Stimulated activated CD4-positive, alpha-beta T cell treated with anti-CD3 and anti-CD28 coated beads, Interleukin-1b, Interleukin-23, amount 100 ng/mL, for 1 hour (primary cell): ENCODE data around the gene TMOD1.

Source experiments
- DNase-seq, 2 donors: peaks; one replicate each; pipeline ENCODE4 v3.0.0-alpha.2; 2020; ENCODE audit warnings: low read depth in 2 of 2

Gene TMOD1

GRCh38 chr9:97547098-97547829 is 45.8 kb downstream of the TMOD1 start:
- DNase-seq: no peak

- DNase-seq: no peak
Measured at GRCh38 chr9:97548379-97548778, 46.9 kb downstream of the TMOD1 start.

GRCh38 chr9:97548819-97549540 is 47.5 kb downstream of the TMOD1 start:
- DNase-seq: no peak

GRCh38 chr9:97550386-97550785 is 48.9 kb downstream of the TMOD1 start:
- no peak for DNase-seq

- no peak for DNase-seq
Measured at GRCh38 chr9:97551308-97551707, 49.8 kb downstream of the TMOD1 start.

GRCh38 chr9:97553141-97553540 is 51.7 kb downstream of the TMOD1 start:
- no peak for DNase-seq

GRCh38 chr9:97553841-97554240 is 52.4 kb downstream of the TMOD1 start:
- DNase-seq: no peak

- no peak for DNase-seq
Measured at GRCh38 chr9:97554566-97555075, 53.2 kb downstream of the TMOD1 start.

GRCh38 chr9:97555164-97555563 is 53.7 kb downstream of the TMOD1 start:
- DNase-seq: no peak

- DNase-seq: no peak
Measured at GRCh38 chr9:97556036-97556720, 54.7 kb downstream of the TMOD1 start.

- DNase-seq: no peak
Measured at GRCh38 chr9:97556721-97557605, 55.5 kb downstream of the TMOD1 start.

GRCh38 chr9:97557606-97558095 is 56.2 kb downstream of the TMOD1 start:
- DNase-seq: no peak

GRCh38 chr9:97558701-97559101 is 57.2 kb downstream of the TMOD1 start:
- DNase-seq: no peak

- DNase-seq: no peak
Measured at GRCh38 chr9:97559111-97559514, 57.6 kb downstream of the TMOD1 start.

GRCh38 chr9:97560154-97560553 is 58.7 kb downstream of the TMOD1 start:
- no peak for DNase-seq

- no peak for DNase-seq
Measured at GRCh38 chr9:97560851-97561250, 59.4 kb downstream of the TMOD1 start.

- DNase-seq: no peak
Measured at GRCh38 chr9:97561501-97561900, 60.0 kb downstream of the TMOD1 start.

- no peak for DNase-seq
Measured at GRCh38 chr9:97562542-97562941, 61.1 kb downstream of the TMOD1 start.

- DNase-seq: no peak
Measured at GRCh38 chr9:97563458-97564135, 62.1 kb downstream of the TMOD1 start.

GRCh38 chr9:97564291-97565175 is 63.1 kb downstream of the TMOD1 start:
- DNase-seq: no peak
